Stomach (tissue), 9 donors: Measurements from ENCODE around the gene PRR16. TPM values are rescaled to one million over a fixed set of nuclear protein-coding genes. Genes with fewer than 3 reads are reported as not detected.

Experiments
- DNase-seq, 2 donors: peaks; one replicate each; pipeline versions ENCODE4 v3.0.0 to v3.0.0-alpha.2; 2013 to 2019
- H3K27ac ChIP-seq, 5 donors: fragments of 200-600 bp in 4 of 5; sonication (generic) in 4 of 5; one replicate each; pipeline ENCODE4 v1.5.1; 2013 to 2019; ENCODE audit warnings: mild to moderate bottlenecking in 1 of 5, moderate library complexity in 1 of 5
- H3K27me3 ChIP-seq, 3 donors: fragments of 200-600 bp; sonication (generic); one replicate each; pipeline ENCODE4 v1.5.1; 2017 to 2019; ENCODE audit warnings: mixed run types in 1 of 3
- H3K36me3 ChIP-seq, 4 donors: fragments of 200-600 bp; sonication (generic); 1 replicate in 3 of 4; 2 replicates in 1 of 4; pipeline ENCODE4 v1.5.1; 2016 to 2019
- H3K4me1 ChIP-seq, 4 donors: fragments of 200-600 bp; sonication (generic); one replicate each; pipeline ENCODE4 v1.5.1; 2016 to 2019
- H3K4me3 ChIP-seq, 4 donors: fragments of 200-600 bp; sonication (generic) in 3 of 4; one replicate each; pipeline ENCODE4 v1.5.1; 2016 to 2019; ENCODE audit warnings: mild to moderate bottlenecking in 1 of 4
- H3K9me3 ChIP-seq, 4 donors: fragments of 200-600 bp; sonication (generic); one replicate each; pipeline ENCODE4 v1.5.1; 2016 to 2019
- EP300 ChIP-seq: sonication (generic); formaldehyde crosslinking; IDR thresholded peaks from one replicate; pipeline ENCODE4 v1.6.1; 2017; ENCODE audit warnings: antibody characterized with exemption
- POLR2A ChIP-seq, 4 donors: fragments of 450-650 bp; IDR thresholded peaks; one replicate each; pipeline ENCODE4 v1.6.1; 2016; ENCODE audit warnings: antibody characterized with exemption in 4 of 4, control low read depth in 2 of 4, mild to moderate bottlenecking in 1 of 4, moderate library complexity in 1 of 4
- POLR2AphosphoS5 ChIP-seq, 3 donors: sonication (generic); formaldehyde crosslinking; IDR thresholded peaks; one replicate each; pipeline ENCODE4 v1.6.1; 2016; ENCODE audit warnings: antibody characterized with exemption in 3 of 3
- WGBS, 5 donors: extraction: QIAGEN DNeasy Blood & Tissue Kit in 3 of 5; methylation state at CpG; one replicate each; pipeline versions ENCODE4 v1.1.5 to v1.1.7; 2013 to 2018; 5-methylcytosine and 5-hydroxymethylcytosine counted together
- intact Hi-C: fragments of 100-400 bp; cut with DNase I; formaldehyde crosslinking; loops from one replicate; pipeline ENCODE4 v1.15.1; 2023; ENCODE audit warnings: low total_unique reads
- polyA plus RNA-seq, 3 donors: library from polyadenylated mRNA; stranded (reverse); fragments of 200-250 nt; gene quantifications; one replicate each; pipeline ENCODE4 v1.2.3, GENCODE V29; 2013
- total RNA-seq, 5 donors: library from RNA; depleted of rRNA; stranded (reverse); fragments of >200 nt; gene quantifications; one replicate each; pipeline versions ENCODE4 v1.1.0 to v1.2.3, GENCODE V29; 2014 to 2016
- TF ChIP-seq, protein P1 (sequence below), 7 experiments: fragments of 450-650 bp in 4 of 7; fragments of 200-600 bp in 3 of 7; sonication (generic) in 3 of 7; IDR thresholded peaks; one replicate each; pipeline ENCODE4 v1.5.1; 2016 to 2019; ENCODE audit warnings: antibody characterized with exemption in 7 of 7, control low read depth in 2 of 7, mild to moderate bottlenecking in 1 of 7
- donor health status: healthy with polysubstance abuse.
- donor health status: Bipolar disorder and iron deficiency.
- donor health status: healthy.

PRR16 gene
- total and polyA plus RNA-seq, 8 donors = 1.3 to 40.8 (median 8.1) TPM

DNA sequence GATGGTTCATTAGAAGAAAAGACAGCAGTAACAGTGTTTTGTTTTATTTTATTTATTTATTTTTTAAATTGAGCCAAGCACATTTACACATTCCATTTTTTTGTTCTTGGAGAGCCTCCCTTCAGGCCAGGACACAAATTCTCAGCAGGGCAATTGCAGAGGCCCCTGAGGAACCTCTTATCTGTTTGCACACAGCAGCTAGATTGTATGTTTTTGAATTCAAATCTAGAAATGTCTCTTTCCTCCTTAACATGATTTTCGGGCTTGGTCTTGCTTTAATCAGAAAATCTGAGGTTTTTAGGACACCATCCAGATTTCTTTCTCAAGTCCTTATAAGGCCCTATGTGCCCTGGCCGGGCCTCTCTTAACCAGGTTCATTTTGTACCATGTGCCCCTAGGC lies 76.0 kb downstream of the PRR16 start:
- no peak for TF ChIP-seq EP300
- no peak for TF ChIP-seq POLR2A (IDR thresholded peaks at IDR 0.05)
- TF ChIP-seq, protein P1, sequence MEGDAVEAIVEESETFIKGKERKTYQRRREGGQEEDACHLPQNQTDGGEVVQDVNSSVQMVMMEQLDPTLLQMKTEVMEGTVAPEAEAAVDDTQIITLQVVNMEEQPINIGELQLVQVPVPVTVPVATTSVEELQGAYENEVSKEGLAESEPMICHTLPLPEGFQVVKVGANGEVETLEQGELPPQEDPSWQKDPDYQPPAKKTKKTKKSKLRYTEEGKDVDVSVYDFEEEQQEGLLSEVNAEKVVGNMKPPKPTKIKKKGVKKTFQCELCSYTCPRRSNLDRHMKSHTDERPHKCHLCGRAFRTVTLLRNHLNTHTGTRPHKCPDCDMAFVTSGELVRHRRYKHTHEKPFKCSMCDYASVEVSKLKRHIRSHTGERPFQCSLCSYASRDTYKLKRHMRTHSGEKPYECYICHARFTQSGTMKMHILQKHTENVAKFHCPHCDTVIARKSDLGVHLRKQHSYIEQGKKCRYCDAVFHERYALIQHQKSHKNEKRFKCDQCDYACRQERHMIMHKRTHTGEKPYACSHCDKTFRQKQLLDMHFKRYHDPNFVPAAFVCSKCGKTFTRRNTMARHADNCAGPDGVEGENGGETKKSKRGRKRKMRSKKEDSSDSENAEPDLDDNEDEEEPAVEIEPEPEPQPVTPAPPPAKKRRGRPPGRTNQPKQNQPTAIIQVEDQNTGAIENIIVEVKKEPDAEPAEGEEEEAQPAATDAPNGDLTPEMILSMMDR (IDR thresholded peaks at IDR 0.05) = no peak
- TF ChIP-seq POLR2AphosphoS5 (IDR thresholded peaks at IDR 0.05) = no peak
- WGBS, 5 donors = 51 to 66% (median 55%) methylated on average over 2 of the region's 2 CpGs

DNA sequence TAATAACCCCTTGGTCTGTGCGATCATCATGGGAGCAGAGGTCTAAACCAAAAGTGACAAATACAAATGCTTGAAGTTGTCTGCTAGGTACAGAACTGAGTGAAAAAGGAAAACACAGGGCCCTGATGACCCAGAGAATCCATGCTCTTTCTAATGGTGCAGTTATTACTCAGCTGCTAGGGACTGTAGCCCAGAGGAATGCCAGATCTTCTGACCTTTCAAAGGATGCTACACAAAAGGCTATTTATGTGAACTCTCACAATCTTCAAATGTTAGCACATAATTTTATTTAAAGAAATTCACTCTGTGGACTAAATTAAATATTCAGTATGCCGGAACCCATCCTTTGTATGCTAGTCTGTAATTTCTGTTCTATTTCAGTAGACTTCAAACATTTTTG lies 79.9 kb downstream of the PRR16 start:
- no peak for TF ChIP-seq EP300

More for the DNA sequence above, 76.0 kb downstream of the PRR16 start:
- no peak overlapping the region for H3K27ac ChIP-seq
- no peaks in the 10 kb centered on the region for H3K4me1 ChIP-seq
- no peaks in the 10 kb centered on the region for H3K36me3 ChIP-seq
- intact Hi-C loops = no loop called here
- no peaks in the 10 kb centered on the region for H3K27me3 ChIP-seq
- no peak overlapping the region for H3K4me3 ChIP-seq
- no peaks in the 10 kb centered on the region for H3K9me3 ChIP-seq
- no peak for DNase-seq

DNA sequence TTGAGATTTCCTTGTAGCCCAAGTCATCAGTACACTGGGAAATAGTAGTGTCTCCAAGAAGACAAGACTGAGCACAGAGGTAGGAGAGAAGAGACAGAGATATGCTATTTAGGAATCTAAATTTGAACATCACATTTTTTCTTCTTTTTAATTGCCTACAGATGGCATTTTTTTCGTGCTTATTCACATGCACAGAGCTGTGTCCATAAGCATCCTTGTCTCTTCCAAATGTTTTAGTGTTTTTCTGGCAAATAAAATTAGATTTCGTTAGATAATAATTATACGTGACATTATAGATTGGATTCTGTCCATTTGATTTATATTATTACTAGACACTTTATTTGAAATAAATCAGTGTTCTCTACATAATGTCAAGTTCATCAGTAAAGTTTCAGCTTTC lies 80.9 kb downstream of the PRR16 start:
- no peaks in the 10 kb centered on the region for H3K9me3 ChIP-seq
- no peaks in the 10 kb centered on the region for H3K27me3 ChIP-seq
- whole genome bisulfite sequencing, 5 donors = 68 to 75% (median 71%) methylated on average over 3 of the region's 3 CpGs

More for the DNA sequence above, 79.9 kb downstream of the PRR16 start:
- Histone ChIP-seq H3K9me3 (no peaks in the 10 kb centered on the region), H3K4me3 (no peak overlapping the region), H3K36me3 (no peaks in the 10 kb centered on the region), H3K27me3 (no peaks in the 10 kb centered on the region), H3K27ac (no peak overlapping the region), H3K4me1 (no peaks in the 10 kb centered on the region)
- WGBS, 5 donors = 90 to 95% (median 93%) methylated on average over 2 of the region's 2 CpGs
- no peak for DNase-seq
- intact Hi-C loops = no loop called here

DNA sequence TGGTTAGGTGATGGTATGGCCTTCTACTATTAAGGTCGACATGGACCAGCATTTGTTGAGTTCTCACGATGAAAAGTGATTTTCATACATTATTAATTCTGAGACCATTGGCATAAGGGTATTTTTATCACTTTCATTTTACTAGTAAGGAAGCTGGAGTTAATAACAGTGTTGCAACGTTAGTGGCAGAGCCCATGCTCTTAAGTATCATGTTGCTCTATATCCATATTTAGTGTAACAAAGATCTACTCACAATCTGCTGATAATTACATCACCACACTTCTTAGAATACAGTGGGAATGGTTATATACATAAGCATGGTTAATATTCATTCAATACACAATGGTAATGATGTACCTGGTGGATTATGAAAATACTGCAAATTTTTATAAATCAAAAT lies 81.9 kb downstream of the PRR16 start:
- 67 to 80% (median 72%) methylated on average over 3 of the region's 3 CpGs for WGBS, 5 donors
- H3K27ac ChIP-seq = no peak overlapping the region
- DNase-seq = no peak

More for the DNA sequence above, 80.9 kb downstream of the PRR16 start:
- intact Hi-C loops = no loop called here
- DNase-seq = no peak
- Histone ChIP-seq H3K27ac (no peak overlapping the region), H3K36me3 (no peaks in the 10 kb centered on the region), H3K4me3 (no peak overlapping the region), H3K4me1 (no peaks in the 10 kb centered on the region)
- no peak for TF ChIP-seq POLR2A (IDR thresholded peaks at IDR 0.05)

DNA sequence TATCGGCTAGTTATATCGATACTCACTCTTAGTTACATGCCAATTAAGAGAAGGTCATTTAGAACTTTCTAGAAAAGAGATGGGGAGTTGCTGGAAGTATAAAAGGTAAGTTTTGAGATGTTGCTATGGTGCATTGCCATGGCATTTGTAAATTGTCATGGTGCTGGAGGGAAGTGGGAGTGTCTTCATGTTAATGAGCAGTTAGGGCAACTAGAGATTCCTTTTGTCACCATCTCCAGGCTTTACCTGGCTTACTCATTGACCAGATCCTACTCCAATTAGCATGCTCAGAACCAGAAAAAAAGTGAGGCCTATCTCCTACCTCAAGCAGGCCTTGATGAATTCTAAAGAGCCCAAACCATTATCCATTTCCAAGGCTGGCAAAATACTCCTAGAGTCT lies 82.8 kb downstream of the PRR16 start:
- Histone ChIP-seq H3K36me3 (no peaks in the 10 kb centered on the region), H3K4me3 (no peak overlapping the region), H3K9me3 (no peaks in the 10 kb centered on the region), H3K27me3 (no peaks in the 10 kb centered on the region), H3K27ac (no peak overlapping the region), H3K4me1 (no peaks in the 10 kb centered on the region)
- 89 to 100% (median 92%) methylated on average over 2 of the region's 2 CpGs for WGBS, 5 donors
- no peak for DNase-seq
- intact Hi-C loops = no loop called here
- TF ChIP-seq EP300 = no peak
- no peak for TF ChIP-seq POLR2A (IDR thresholded peaks at IDR 0.05)
- TF ChIP-seq, protein P1 (IDR thresholded peaks at IDR 0.05) = no peak
- TF ChIP-seq POLR2AphosphoS5 (IDR thresholded peaks at IDR 0.05) = no peak

More for the DNA sequence above, 81.9 kb downstream of the PRR16 start:
- TF ChIP-seq EP300 = no peak
- no peak for TF ChIP-seq POLR2A (IDR thresholded peaks at IDR 0.05)
- TF ChIP-seq POLR2AphosphoS5 (IDR thresholded peaks at IDR 0.05) = no peak
- TF ChIP-seq, protein P1 (IDR thresholded peaks at IDR 0.05) = no peak
- Histone ChIP-seq H3K9me3 (no peaks in the 10 kb centered on the region), H3K36me3 (no peaks in the 10 kb centered on the region), H3K27me3 (no peaks in the 10 kb centered on the region), H3K4me3 (no peak overlapping the region), H3K4me1 (no peaks in the 10 kb centered on the region)
- intact Hi-C loops = no loop called here
